Vagina (tissue), 2 donors: Measurements from ENCODE around the gene NEK11.

Source experiments
- POLR2A ChIP-seq, 2 donors: fragments of 450-650 bp; IDR thresholded peaks; one replicate each; pipeline ENCODE4 v1.6.1; 2017; ENCODE audit warnings: antibody characterized with exemption in 2 of 2, mild to moderate bottlenecking in 2 of 2, moderate library complexity in 2 of 2
- POLR2AphosphoS5 ChIP-seq, 2 donors: sonication (generic); formaldehyde crosslinking; IDR thresholded peaks; one replicate each; pipeline ENCODE4 v1.9.0; 2017; ENCODE audit warnings: antibody characterized with exemption in 2 of 2, mild to moderate bottlenecking in 2 of 2, low read depth in 1 of 2; ENCODE audit not compliant: insufficient read depth in 1 of 2
- TF ChIP-seq, protein P1 (sequence below), 3 experiments: fragments of 450-650 bp in 2 of 3; fragments of 200-600 bp in 1 of 3; sonication (generic) in 1 of 3; IDR thresholded peaks; one replicate each; pipeline ENCODE4 v1.5.1; 2017 to 2019; ENCODE audit warnings: antibody characterized with exemption in 3 of 3, mild to moderate bottlenecking in 2 of 3, moderate library complexity in 2 of 3

DNA sequence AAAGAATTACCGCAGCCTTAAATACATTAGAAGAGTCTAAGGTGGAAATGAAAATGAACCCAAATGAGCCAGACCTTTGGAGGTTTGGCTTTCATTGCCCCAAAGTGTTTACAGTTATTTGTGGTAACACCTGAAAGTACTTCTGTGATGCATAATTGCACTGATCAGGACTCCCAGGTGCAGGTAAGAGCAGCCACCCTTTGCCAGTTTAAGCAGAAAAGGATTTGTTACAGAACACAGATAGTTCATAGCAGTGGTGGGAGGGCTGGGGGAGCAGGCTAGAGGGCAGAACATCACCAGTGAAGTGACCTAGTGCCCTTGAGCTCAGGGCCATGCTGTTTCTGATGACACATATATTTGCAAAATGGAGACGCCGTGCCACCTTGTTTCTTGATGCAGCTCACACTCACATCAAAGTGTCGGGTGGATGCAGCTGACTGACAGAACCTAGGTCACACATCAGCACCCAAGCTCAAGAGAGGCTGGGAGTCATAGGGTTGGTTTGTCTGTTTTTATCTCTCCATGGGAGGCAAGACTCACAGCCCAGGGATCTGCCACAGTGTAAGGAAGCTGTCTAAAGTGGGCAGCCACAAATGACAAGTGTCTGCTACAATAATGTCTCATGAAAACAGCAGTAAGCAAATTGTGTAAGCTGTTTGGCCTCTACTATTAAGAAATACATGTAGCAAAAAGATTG lies 49.1 kb downstream of the NEK11 start:
- TF ChIP-seq, protein P1, sequence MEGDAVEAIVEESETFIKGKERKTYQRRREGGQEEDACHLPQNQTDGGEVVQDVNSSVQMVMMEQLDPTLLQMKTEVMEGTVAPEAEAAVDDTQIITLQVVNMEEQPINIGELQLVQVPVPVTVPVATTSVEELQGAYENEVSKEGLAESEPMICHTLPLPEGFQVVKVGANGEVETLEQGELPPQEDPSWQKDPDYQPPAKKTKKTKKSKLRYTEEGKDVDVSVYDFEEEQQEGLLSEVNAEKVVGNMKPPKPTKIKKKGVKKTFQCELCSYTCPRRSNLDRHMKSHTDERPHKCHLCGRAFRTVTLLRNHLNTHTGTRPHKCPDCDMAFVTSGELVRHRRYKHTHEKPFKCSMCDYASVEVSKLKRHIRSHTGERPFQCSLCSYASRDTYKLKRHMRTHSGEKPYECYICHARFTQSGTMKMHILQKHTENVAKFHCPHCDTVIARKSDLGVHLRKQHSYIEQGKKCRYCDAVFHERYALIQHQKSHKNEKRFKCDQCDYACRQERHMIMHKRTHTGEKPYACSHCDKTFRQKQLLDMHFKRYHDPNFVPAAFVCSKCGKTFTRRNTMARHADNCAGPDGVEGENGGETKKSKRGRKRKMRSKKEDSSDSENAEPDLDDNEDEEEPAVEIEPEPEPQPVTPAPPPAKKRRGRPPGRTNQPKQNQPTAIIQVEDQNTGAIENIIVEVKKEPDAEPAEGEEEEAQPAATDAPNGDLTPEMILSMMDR (IDR thresholded peaks at IDR 0.05) = no peak
- TF ChIP-seq POLR2AphosphoS5 (IDR thresholded peaks at IDR 0.05; ENCODE audit: insufficient read depth in 1 of 2, low read depth in 1 of 2) (no peak), POLR2A (IDR thresholded peaks at IDR 0.05) (no peak)
